Spleen (tissue), 7 donors: ENCODE measurements around the gene HLA-DQB1.

ENCODE experiments used
- CTCF ChIP-seq, 11 experiments: fragments of 200-600 bp in 7 of 11; fragments of 450-650 bp in 4 of 11; sonication (generic) in 4 of 11; IDR thresholded peaks in 8 of 11; conservative IDR thresholded peaks in 3 of 11; 1 replicate in 7 of 11; 2 replicates in 4 of 11; pipeline versions ENCODE4 v1.4.0 to v1.8.0; 2016 to 2021; ENCODE audit warnings: antibody characterized with exemption in 11 of 11, inconsistent platforms in 4 of 11, mild to moderate bottlenecking in 1 of 11
- POLR2AphosphoS5 ChIP-seq, 3 donors: sonication (generic); formaldehyde crosslinking; IDR thresholded peaks; one replicate each; pipeline ENCODE4 v1.5.1; 2017; ENCODE audit warnings: antibody characterized with exemption in 3 of 3
- donor health status: DM: no; HTN: no; CAD: no; lungs with moderate emphysema.
- donor health status: DM: no; HTN: no; CAD: no.
- donor health status: DM: no; HTN: no; CAD: no.

- peak in 1 of 3 donors; percentile 52 for TF ChIP-seq POLR2AphosphoS5 (IDR thresholded peaks at IDR 0.05)
- no peak for TF ChIP-seq CTCF (IDR thresholded peaks at IDR 0.05 in 8 of 11, conservative IDR thresholded peaks at IDR 0.05 in 3 of 11)
These were observed 8.1 kb downstream of the HLA-DQB1 start for GRCh38 chr6:32658268-32658897.
